Activated CD8-positive, alpha-beta memory T cell treated with anti-CD3 and anti-CD28 coated beads for 4 hours (primary cell): Measurements from ENCODE around the gene CRISPLD2.

Experiments used
- DNase-seq, 2 donors: peaks; one replicate each; pipeline ENCODE4 v3.0.0-alpha.2; 2020; ENCODE audit warnings: low read depth in 2 of 2

The CRISPLD2 gene

DNA sequence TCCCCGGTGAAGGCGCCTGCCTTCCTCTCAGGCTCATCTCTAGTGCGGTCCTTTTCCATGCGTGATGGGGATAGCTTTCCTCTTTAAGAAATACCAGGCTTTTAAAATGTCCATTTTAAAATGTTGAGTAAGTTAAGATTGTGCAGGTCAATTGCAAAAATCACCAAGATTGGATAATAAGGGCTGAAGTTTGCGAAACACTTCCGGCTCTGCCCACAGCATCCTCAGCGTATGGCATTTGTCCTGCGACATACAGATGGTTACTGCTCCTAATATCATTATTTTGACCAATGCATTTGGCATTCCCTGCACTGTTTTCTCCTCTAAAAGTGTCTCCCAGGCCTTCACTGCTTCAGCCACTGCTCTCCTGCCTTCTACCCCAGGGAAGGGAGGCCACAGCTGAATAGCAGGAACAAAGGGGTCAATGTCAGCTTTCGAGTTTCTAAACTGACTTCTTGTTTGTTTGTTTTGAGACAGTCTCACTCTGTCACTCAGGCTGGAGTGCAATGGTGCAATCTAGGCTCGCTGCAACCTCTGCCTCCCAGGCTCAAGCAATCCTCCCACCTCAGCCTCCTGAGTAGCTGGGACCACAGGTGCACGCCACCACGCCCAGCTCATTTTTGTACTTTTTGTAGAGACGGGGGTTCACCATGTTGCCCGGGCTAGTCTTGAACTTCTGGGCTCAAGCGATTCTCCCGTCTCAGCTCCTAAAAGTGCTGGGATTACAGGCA lies 91.9 kb downstream of the CRISPLD2 start:
- no peak for DNase-seq

DNA sequence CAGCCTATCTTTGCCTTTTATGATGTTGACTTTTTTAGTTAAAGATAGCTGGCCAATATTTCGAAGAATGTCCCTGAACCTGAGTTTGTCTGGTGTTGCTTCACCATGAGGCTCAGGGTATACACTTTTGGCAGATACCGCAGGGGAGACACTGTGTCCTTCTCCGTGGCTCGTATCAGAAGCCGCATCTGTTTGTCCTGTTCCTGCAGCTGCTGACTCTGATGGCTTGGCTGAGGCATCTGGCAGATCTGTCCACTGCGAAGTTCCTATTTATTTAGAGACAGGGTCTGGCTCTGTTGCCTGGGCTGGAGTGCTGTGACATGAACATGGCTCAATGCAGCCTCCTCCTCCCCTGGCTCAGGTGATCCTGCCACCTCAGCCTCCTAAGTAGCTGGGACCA lies 93.5 kb downstream of the CRISPLD2 start:
- DNase-seq: no peak

DNA sequence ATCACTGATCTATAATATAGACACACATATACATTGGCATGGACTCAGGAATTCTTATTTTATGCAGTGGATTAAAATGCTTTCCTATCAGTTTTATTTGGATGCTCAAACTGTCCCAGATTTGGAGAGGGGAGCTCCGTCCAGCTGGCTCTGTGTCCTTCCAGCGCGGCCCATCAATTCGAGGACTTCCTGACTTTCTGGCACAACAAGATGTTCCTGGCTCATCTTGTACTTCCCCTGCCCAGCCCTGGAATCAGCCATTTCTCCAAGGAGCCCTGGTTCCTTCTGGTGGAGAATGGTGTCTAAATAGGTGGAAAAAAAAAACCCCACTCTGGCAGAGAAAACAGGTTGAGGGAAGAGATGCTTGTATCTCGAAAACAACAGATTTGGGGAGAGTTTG lies 94.5 kb downstream of the CRISPLD2 start:
- DNase-seq: no peak

DNA sequence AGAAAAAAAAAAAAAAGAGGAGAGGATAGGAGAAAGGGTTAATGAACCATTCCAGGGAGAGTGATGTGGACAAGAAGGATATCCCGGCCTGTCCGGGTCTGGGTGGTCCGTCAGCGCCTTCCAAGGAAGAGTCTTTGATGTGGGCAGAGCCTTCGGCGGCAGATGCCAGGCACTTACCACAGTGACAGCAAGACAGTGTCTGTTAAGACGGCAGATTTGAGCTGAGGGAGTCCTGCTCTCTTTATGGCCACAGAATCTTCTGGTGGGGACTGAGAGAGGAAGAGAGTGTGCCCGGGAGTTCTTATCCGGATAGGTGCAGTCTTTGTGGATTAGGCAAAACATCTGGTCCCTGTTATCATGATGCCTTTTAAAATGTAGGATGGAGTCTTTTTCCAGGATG lies 96.4 kb downstream of the CRISPLD2 start:
- DNase-seq: no peak

DNA sequence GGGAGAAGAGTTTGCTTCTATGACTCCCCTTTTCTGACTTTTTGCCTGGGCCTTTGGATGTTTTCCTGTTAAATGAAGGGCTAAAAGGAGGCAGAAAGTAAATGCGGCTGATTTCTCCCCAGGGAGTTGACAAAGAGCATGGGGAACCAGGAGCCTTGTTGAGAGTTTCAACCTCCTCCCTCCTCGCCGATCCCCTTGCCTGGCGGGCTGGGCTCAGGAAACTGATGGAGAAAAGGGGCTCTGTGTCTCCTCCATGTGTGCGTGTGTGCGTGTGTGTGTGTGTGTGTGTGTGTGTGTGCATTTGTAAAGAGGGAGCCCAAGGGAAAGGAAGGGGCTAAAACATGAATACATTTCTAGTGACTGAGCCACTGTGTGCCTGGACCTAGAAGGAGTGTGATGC lies 97.1 kb downstream of the CRISPLD2 start:
- no peak for DNase-seq

DNA sequence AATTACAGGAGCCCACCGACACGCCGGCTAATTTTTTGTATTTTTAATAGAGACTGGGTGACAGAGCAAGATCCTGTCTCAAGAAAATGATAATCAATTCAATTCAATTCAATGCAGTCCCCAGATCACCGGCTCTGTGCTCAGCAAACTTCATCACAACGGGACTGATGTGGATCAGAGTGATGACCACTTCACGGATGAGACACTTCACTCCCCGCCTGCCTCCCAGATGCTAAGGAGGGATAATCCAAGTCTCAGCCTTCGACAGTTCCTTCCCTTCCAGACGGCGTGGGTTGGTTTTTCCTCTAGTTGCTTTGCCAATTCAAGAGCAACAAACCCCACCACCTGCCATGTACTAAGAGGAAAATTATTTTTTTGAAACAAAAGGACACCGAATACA lies 97.7 kb downstream of the CRISPLD2 start:
- no peak for DNase-seq

DNA sequence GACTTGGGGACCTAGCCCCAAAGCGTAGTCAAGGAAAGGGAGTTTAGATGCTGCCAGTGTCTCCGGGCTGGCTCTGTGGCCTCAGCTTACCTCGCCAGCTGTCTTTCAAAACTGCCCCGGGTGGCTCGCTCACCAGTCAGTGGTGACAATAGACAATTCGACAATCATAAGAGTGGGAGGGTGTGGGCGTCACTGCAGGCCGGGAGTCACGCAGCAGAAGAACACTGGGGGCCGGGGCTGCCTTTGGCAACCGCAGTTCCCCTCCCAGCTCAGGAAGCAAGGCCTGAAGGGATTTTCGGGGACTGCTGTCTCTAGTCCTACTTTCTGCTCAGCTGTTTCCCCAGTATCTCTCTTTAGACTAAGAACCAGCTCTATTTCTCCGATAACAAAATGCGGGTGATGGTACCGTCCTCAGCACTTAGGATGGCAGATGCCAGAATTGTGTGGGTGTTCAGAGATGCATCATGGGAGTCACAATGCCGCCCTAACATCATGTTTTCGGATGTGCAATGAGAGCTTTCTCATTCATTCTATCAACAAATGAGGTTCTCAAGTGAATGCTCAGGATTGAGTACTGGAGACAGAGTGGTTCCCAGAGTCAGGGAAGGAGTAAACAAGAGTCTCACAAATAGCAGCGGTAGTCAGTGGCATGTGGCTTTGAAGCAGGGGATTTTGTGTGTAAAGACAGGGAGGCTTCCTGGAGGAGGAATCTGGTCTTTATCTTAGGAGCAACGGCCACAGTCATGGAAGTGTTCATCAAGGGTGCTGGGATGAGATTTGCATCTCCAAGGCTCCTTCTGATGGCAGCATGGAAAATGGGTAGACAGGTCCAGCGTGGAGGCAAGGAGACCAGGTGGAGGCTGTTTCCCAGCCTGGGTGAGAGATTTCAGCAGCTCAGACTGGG lies 98.5 kb downstream of the CRISPLD2 start:
- DNase-seq: no peak

DNA sequence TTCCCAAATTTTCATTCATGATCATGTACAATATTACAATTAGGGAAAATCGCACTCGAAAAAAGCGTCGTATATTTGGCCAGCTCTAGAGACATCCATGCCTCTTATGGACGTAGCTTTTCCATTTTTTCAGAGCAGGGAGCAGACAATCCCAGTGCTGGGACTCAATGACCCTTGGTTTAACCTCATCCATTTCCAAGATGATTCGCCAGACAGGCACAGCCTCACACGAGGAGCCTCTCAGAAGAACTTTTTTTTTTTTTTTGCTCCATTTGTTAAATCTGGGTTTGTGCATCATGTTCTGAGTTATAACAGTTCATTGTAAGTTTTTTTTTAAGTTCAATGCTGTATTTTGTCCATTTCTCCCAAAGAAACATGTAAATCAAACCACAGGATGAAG lies 99.5 kb downstream of the CRISPLD2 start:
- DNase-seq: no peak

DNA sequence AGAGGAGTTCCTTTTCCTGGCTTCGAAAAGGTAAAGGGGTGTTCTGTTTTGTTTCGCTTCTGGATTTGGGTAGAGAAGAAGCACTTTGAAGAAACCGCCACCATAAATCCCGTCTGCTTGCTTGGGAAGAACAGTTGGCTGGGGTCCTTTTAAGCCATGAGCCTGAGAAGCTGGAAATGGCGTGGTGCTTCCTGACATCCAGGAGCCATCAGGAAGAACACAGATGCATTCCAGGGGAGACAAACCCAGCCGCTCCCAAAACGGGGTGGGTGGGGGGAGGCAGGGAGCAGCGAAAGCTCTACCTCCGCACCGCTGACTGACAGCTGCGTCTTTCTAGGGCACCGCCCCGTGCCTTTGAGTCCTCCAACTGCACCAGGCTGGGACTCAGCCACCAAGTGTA lies 99.9 kb downstream of the CRISPLD2 start:
- DNase-seq: no peak

DNA sequence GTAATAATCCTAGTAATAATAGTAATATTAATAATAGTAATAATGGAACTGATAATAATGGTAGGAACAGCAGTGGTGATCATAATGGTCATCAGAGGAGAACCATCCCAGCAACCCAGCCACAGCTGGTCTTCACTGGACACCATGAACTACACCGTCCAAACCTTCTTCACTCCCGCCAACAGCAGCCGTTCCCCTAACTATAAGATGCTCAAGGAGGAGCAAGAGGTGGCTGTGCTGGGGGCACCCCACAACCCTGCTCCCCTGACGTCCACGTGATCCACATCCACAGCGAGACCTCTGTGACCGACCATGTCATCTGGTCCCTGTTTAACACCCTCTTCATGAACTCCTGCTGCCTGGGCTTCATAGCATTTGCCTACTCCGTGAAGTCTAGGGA lies 100.5 kb downstream of the CRISPLD2 start:
- no peak for DNase-seq

DNA sequence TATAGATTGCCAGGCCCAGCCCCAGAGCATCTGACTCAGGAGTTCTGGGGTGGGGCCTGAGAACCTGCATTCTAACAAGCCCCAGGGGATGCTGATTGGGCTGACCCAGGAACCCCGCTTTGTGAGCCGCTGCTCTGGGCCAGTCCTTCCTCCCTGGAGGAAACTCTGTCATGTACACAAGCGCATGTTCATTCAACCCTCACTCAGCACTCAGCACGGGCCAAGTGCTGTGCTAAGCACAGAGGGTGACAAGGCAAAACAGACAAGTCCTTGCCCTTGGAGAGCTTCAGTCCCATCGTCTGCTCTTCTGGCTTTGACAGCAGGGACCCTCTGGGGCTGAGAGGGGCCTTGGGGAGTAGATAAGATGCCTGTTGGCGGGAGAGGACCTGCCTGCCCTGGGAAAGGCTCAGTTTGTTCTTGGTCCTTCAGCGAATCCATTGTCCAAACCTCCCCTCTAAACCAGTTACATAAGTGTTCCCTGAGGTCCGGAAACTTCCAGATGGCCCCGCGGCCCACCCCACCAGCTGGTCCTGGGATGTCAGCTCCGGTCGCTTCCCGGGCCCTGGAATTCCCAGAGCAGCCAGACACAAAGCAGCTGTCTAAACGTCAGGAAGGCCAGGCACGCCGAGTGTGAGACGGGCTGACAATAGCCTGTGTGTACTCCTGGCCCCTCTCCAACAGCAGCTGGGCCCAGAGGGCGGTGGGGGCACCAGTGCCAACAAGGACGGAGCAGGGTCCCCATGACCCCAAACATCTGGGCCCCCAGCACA lies 102.8 kb downstream of the CRISPLD2 start:
- DNase-seq: no peak

DNA sequence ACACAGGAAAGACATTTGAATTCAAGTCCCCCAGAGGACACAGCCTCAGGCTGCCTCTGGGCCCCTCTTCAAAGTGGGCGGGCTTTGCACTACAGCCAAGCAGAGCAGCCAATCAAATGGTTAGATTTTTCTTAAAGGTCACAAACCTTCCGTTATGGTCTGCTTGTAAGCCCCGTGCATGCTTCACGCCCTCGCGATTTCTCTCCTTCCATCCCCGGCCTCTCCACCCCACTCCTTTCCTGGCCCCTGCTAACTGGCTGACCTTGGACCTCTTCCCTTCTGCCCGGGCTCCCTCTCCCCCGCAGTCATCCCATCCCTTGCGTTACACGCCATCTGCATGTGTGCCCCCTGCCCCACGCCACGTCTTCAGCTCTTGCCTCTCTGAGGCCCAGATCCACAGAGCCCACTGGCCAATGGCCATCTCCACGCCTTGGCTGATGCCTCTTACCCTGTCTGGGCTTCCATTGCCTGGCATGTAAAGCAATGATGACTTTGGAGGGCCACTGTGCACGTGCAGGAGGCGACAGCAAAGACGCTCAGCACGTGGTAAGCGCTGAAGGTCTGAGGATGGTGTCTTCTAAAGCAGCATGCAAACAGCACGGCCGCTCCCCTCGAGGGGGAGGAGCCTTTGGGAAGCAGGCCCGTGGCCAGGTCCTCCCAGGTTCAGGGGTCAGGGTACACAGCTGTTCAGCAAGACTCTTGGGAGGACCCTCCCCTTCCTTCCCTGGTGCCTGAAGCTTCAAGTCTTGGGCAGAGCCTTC lies 104.7 kb downstream of the CRISPLD2 start:
- no peak for DNase-seq

DNA sequence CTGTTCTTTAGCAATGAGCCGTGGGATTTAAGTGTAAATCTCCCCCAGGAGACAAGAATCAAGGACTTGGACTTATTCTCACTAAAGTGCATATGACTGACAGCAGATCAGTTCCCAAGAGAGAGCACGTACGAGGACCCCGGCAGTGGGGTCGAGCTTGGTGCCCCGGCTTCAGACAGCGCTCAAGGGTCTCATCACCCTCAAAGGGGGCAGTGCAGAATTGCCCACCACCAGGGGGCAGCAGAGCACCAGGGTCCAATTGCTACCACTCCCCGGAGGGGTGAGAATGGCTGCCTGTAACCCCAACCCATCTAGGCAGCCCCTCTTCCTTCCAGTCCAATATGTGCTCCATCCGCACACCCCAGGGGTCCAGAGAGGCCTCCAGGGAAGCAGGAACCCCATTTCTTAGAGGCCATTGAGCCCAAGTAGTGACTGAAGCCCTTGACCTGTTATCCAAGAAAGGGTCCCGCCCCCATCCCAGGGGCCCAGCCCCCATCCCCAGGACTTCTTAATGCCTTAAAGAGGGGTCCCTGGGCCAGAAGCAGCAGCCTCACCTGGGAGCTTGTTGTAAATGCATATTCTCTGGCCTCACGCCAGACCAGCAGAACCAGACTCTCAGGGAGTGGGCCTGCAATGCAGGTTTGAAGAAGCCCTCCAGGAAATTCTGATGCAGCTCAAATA lies 105.4 kb downstream of the CRISPLD2 start:
- DNase-seq: peak; percentile 30 to 35

DNA sequence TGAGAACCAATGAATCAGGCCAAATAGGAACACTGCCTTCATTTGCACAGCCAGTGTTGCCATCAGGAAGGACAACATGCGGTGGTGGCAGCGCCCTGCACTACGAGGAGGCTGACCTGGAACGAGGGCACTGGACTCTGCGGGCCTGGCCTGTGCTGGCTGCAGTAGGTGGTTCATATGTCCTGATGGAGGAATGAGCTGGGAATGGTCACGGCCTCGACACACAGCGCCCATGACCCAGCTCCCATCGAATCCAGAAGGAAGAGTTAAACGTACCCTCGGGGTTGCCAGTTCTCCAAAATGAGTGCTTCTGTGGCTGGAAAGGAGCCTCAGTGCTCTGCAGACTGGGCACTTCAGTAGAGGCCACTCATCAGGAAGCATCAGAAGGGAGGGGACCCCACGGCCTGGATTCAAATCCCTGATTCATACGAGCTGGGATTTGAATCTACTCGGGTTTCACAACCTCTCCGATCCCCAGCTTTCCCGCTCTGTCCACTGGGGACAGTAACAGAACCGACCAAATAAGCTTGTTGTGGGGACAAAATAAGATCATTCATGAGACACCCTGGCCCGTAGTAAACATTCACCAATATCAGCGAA lies 106.1 kb downstream of the CRISPLD2 start:
- DNase-seq: no peak

DNA sequence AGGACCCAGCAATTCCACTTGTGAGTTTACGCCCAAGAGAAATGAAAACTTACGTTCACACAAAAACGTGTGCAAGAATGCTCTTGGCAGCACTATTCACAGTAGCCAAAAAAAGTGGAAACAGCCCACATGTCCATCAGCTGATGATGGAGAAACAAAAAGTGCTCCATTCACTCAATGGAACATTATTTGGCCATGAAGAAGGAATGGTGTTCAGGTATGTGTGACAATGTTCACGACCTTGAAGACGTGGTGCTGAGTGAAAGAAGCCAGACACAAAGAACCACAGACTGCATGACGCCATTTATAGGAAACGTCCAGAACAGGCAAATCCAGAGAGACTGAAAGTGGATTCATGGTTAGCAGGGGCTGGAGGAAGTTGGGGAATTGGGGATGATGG lies 106.7 kb downstream of the CRISPLD2 start:
- no peak for DNase-seq

DNA sequence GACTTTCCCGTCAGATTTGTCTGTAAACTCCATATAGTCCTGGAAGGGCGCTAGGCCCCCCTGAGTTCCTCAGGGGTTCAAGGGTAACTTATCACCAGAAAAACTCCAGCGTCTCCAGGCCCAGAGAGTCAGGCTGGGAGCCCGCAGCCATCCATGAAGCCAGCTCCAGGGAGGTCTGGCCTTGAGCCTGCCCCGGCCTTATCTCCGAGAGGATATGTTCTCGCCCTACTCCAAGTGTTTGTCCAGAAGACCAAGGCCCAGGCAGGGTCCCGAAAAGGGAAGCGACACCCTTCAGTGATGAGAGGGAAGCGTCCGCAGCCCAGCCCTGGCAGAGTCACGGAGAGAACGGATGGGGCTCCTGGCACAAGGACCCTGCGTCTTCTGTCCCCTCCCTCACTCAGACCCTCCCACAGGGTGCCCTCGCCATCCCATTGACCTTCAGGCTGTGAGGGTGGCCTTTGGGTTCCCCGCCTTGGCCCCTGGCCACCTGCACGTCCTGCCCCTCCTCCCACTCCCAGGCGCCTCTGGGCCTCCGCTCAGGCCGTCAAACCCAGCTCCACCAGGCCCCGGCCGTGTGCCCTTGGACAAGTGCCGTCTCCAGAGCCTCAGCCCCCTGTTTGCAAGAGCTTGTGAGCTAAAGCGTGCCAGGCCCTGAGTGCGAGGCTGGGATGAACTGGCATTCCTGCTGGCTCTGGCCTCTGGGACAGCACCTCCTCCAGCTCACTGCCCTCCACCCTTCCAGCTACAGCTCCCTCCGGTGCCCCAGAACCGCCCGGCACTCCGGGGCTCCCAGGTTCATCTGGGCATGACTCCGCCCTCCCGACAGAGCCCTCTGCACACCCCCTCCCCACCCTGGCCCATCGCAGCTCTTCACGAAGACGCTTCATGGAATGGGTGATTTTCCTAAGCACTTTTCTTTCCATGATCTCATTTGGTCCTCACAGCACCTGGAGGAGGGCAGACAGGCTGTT lies 108.1 kb downstream of the CRISPLD2 start:
- DNase-seq: no peak

DNA sequence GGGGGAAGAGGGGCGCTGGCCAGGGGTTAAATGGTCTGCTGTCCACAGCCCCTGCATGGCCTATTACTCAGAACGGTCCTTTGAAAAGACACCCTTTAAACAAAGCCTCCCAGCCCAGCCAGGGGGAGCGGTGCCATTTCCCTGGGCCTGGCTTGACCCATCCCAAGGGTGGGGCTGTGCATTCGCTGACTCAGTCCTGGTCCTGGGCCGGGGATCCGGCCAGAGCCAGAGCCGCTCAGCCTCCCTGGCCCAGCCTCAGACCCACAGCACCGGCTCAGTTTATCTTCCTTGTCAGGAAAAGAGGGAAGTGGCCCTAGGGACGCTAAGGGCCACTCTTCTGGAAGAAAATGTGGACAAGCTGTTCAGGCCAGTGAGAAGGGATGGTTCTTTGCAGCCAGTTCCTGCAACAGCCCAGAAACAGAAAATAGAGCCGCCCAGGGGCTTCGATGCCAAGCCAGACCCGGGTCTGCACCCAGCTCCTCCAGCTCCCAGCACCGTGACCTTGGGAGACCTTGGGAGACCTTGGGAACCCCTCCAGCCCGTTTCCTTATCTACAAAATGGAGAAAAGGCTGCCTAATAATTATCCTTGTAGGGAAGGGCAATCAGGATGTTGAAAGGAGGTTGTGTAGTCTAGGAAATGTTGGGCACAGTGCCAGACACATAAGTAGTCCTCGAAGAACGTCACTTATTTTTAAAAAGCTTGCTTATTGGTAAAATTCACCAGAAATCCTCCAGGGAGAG lies 109.1 kb downstream of the CRISPLD2 start:
- no peak for DNase-seq

DNA sequence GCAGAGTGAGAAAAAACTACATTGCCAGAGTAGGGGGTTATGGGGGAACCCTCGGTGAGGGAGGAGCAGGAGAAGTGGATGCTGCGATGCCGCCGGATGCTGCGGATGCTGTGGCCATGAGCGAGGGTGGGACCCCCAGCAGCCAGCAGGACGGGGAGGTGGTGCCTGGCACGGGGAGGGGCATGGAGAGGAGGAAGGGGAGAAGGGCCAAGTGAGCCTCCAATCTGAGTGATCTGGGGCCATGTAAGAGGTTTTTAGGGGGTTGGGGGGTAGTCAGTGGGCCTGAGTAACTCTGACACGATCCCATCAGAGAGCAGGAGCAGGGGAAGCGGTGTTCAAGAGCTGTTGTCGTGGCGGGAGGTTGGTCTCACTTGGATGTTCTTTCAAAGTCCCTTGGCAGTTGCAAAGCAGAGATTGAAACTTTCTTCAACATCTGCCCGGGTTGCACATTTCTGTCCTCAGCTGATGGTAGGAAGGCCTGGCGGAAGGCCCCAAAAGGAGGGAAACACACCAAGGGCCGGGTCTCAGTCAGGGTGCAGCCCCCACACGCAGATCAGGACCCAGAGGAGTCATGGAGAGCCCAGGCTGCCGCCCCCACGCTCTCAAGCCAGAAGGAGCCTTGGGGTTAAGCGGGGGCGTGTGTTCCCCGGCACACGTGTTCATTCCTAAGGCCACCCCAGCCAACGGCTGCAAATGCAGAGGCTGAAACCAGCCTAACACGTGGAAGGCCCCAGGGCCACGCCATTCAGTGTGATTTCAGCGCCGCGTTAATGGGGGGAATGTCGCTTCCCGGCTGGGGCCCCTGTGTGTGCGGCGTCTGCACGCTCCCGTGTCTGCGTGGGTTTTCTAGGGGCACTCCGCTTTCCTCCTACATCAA lies 109.9 kb downstream of the CRISPLD2 start:
- no peak for DNase-seq
